CD1c-positive myeloid dendritic cell (primary cell): ENCODE data around the gene NEK4.
"Not testable (repeated sequence)": the region's sequence is repeated elsewhere in the genome, so short reads cannot be mapped to it uniquely, and the experiment has no call there.

Experiments used
- DNase-seq: peaks from one replicate; pipeline ENCODE4 v3.0.0-alpha.2; 2016; ENCODE audit errors: extremely low spot score

NEK4 gene

DNA sequence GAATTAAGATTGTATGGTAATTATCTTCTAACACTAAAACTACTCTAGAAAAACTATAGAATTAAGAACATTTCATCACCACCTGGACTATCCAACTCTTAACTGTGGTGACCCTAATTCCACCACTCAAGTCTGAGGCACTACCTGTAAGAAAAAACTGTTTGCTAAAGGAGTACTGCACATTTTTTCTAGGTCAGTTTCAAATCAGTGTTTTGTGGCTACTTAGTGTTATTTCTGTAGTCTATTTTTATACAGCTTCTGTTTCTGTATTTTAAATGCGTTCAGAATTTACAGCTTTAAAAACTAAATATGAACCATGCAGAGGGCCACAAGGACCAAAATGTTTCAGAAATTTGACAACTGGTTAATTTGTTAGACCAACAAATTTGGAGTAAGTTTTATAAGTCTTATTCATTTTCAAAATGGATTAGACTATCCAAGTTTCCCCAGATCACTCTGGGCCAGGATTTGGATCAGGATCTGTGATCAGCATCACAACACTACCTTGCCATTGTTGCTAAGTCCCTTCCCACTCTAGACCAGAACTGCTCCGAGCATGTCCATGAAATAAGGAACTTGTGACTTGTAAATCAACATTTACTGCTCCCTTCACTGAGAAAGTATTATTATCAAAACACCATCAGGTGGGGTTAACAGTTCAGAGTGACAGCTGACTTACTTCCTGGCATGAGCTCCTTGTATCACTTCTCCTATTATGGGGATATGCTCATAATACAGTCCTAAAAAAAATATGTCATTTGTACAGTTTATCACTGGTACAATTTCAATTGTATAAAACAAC, 73.7 kb downstream of the NEK4 start:
- DNase-seq = peak; percentile 57

DNA sequence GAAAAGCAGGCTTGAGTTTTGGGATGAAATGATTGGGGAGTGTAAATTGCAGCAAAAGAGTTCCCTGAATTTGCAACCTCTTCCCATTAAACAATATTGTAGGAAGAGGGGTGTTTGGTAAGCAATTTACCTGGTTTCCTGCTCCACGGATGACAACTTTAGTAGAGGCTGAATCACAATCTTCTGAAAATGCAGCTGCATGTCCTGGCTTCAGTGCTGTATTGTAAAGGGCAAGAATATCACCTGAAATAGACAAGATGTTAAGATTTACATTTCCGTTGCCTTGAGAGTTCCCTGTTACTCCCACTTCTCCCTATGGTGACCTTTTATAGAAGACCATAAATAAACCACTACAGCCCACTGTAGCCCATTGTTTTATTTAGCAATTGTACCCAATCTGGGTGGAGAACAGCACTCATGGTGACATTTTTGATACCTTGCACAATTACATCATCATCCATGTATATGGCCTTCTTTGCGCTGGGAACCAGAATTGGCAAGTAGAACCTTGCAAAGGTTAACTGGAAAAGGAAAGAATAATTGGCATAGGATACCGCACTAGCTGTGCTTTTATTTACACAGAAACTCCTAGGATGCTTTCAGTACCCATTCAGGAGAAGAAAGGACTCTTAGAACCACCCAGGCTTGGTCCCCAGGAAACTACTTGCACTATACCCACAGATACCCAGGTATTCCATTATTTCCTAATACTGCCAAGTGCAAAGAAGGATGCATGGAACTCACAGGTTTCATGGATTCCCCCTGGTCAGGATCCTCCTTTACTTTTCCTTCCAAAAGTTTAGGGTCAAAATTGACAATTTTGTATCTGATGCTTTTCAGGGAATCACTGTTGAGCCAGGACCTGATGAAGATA, 74.7 kb downstream of the NEK4 start:
- no peak for DNase-seq

GRCh38 chr3:52694528-52695189, 76.1 kb downstream of the NEK4 start:
- DNase-seq = no peak

GRCh38 chr3:52693071-52693470, 77.7 kb downstream of the NEK4 start:
- no peak for DNase-seq

- no peak for DNase-seq
These were observed 80.2 kb downstream of the NEK4 start for GRCh38 chr3:52690560-52690959.

GRCh38 chr3:52689151-52689550, 81.6 kb downstream of the NEK4 start:
- no peak for DNase-seq

DNA sequence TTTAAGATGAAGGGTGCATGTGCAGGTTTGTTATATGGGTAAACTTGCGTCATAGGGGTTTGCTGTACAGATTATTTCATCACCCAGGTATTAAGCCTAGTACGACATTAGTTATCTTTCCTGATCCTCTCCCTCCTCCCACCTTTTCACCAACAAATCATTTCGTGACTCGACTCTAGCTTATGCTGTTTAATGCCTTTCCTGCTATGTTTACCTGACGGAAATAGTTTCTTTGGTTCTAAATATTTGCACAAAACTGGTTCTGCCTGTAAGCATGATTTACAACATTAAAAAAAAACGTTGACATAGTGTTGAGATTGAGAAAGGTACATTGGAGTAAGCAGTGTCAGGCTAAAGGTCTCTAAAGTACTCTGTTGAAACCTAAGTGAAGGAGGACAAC, 82.5 kb downstream of the NEK4 start:
- DNase-seq = no peak

DNA sequence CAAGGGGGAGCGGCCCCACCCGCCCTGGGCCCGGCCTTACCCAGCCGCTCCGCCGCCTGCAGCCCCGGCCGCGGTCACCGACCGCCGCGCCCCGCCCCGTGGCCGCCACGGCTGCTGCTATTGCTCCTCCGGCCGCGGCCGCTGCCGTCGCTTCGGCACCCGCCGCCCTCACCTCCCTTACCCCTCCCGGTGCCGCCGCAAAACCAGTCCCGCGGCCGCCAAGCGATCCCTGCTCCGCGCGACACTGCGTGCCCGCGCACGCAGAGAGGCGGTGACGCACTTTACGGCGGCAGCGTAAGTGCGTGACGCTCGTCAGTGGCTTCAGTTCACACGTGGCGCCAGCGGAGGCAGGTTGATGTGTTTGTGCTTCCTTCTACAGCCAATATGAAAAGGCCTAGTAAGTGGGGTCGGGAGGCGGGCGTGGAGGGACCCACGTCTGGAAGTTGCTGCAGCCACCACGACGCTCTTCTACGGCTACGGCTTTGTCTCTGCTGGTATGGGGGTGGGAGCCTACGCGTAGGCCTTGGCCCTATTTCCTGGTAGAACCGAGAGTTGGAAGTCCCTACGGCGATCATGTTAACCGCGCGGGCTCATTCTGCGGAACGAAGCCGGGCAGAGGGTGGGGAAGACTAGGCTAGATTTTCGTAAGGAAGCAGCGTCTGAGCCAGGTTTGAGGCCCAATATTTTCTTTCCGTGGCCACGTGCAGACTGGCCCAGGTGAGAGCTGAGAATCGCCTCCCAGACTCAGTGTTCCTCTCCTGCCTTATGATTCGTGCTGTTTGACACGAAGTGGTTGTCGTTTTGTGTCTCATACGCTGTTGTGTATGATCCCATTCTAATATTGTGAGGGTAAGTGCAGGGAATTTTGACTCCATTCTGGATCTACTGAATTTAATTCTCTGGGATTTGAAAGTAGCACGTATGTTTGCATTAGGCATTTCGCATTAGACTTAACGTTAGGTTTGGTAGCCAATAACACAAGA, 84.7 kb downstream of the NEK4 start, which contains the start of the genes GNL3 and PBRM1:
TSS of gene GNL3 (plus strand) at position 324 of the 983 bp plus-strand sequence. CDS start at position 385, 61 bp downstream.
TSS of gene PBRM1 (minus strand) at position 205 of the 983 bp plus-strand sequence.
- DNase-seq = peak; percentile 98

DNA sequence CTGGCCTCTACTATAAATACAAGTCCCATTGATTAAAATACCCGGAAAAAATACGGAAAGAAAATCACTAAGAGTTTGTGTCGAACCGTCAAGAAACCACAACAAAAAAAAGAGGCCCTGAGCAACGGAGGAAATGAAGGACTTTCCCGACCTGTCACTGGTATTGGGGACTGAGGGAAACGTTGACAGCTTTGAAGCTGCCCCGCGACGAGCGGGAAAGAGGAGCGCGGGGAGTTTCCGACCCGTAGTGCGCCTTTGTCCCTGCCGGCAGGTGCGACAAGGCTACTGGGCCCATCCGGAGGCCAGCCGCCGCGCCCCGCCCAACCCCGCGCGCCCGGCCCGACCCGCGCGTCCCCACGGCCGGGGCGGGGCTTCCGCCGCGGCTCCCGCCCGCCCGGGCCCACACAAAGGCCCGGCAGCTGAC, 85.4 kb downstream of the NEK4 start:
- DNase-seq = peak; percentile 91

GRCh38 chr3:52684184-52684583, 86.6 kb downstream of the NEK4 start:
- no peak for DNase-seq

- DNase-seq = no peak
These were observed 87.1 kb downstream of the NEK4 start for GRCh38 chr3:52683611-52684010.

DNA sequence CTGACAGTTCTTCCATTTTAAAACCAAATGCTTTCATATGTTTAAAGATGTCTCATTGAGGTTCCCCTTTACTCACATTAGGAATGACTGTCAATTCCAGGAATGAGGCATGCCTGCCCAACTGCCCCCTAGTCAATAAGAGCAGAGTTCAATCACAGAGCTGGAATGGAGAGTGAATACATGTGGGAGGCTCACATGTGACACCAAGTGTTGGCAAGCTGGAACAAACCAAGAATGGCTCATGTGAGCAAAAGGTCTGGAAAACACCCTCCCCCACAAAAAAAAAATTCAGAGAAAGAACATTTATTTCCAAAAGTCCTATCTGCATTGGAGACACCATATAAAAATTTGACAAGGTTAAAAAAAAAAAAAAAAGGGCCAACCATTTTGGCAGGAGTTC, 88.7 kb downstream of the NEK4 start:
- DNase-seq = peak; percentile 92

DNA sequence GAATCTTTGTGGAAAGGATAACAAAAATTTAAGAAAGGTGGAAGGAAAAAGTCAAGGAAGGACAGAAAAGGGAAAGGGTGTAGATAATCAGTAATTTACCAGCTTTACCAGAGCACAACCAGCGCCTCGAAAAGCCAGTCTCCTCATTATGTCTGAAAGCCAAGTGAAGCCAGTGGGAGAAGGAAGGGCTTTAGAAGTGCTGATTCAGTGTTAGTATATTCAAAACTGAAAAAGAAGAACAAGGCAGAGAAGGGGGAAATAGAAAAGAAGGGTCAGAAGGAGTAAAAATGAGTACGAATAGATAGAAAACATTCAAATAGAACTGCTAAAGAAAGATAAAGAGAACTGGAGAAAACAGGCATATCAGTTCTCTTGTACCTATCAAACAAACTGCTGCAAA, 89.1 kb downstream of the NEK4 start:
- DNase-seq = peak; percentile 68

GRCh38 chr3:52679811-52680210, 90.9 kb downstream of the NEK4 start:
- peak; percentile 6 for DNase-seq

GRCh38 chr3:52679199-52679538, 91.6 kb downstream of the NEK4 start:
- DNase-seq = peak; percentile 10

GRCh38 chr3:52678265-52679198, 92.2 kb downstream of the NEK4 start:
- DNase-seq = no peak

DNA sequence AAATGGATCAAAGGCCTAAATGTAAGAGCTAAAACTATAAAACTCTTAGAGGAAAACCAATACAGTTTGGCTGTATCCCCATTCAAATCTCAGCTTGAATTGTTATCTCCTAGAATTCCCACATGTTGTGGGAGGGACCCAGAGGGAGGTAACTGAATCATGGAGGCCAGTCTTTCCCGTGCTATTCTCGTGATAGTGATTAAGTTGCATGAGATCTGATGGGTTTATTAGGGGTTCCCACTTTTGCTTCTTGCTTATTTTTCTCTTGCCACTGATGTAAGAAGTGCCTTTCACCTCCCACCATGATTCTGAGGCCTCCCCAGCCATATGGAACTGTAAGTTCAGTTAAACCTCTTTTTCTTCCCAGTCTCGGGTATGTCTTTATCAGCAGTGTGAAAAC, 94.5 kb downstream of the NEK4 start:
- DNase-seq = not testable (repeated sequence)

DNA sequence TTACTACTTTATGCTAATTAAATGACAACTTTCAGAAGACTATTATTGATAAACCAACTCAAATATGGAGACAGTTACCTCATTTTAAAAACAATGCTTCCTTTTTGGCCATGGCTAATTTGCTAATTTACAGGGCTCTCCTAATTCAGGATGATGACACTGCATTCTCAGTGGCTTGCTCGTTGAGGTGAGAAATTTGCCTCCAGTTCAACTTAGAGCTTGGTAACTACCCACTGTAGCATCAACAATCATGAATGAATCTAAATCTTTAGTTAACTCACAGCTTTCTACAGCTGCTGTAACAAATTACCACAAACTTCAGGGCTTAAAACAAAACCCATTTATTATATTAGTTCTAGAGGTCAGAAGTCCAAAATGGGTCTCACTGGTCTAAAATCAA, 99.1 kb downstream of the NEK4 start:
- no peak for DNase-seq

- peak; percentile 68 for DNase-seq
These were observed 99.9 kb downstream of the NEK4 start for GRCh38 chr3:52670621-52671521.
